Nephron (organoid): ENCODE data around the gene GLRX3.

ENCODE experiments used
- H3K27ac Mint-ChIP-seq, 3 experiments: 2 replicates each; pipeline ENCODE4 v1.8.0; 2020; ENCODE audit warnings: mixed read lengths in 3 of 3, mild to moderate bottlenecking in 2 of 3, moderate library complexity in 1 of 3
- H3K27me3 Mint-ChIP-seq: 2 replicates; pipeline ENCODE4 v1.8.0; 2021; ENCODE audit warnings: low read depth, mild to moderate bottlenecking, moderate library complexity, mixed read lengths
- H3K36me3 Mint-ChIP-seq: 2 replicates; pipeline ENCODE4 v1.8.0; 2020; ENCODE audit warnings: low read depth, mixed read lengths
- H3K4me1 Mint-ChIP-seq: 2 replicates; pipeline ENCODE4 v1.8.0; 2020; ENCODE audit warnings: mixed read lengths
- H3K4me3 Mint-ChIP-seq, 3 experiments: 2 replicates each; pipeline ENCODE4 v1.8.0; 2020; ENCODE audit warnings: mild to moderate bottlenecking in 3 of 3, mixed read lengths in 3 of 3, moderate library complexity in 2 of 3
- H3K9me3 Mint-ChIP-seq: 2 replicates; pipeline ENCODE4 v1.8.0; 2020; ENCODE audit warnings: mixed read lengths
- TF ChIP-seq, protein P1 (sequence below), 3 experiments: fragments of 200-600 bp; sonication (generic); IDR thresholded peaks; one replicate each; pipeline ENCODE4 v1.5.0; 2021; ENCODE audit warnings: antibody characterized with exemption in 3 of 3; ENCODE audit not compliant: unreplicated experiment in 3 of 3

Gene GLRX3

DNA sequence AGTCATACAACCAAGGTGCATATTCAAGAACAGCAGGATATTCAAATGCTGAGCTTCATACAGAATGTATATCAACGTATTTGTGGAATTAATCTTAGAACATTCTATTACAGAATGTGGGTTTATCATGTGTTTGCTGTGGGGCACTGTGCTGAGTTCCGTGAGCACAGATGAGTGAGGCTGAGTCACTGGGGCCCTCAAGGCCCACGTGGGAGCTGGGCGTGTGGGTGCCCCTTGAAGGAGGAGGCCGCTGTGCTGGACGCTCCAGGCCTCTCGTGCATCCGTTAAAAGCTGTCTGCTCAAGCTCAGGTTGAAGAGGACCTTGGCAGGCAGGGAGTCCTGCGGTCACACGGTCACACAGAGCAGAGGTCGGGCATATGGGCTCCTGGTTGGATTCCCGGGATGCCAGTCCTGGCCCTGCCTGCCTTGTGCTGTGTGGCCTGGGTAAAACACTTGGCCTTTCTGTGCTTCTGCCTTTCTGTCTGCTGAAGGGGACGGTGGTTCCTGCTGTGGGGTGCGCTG is 70.1 kb downstream of the GLRX3 start:
- no peak overlapping the region for H3K4me3 Mint-ChIP-seq
- TF ChIP-seq, protein P1, sequence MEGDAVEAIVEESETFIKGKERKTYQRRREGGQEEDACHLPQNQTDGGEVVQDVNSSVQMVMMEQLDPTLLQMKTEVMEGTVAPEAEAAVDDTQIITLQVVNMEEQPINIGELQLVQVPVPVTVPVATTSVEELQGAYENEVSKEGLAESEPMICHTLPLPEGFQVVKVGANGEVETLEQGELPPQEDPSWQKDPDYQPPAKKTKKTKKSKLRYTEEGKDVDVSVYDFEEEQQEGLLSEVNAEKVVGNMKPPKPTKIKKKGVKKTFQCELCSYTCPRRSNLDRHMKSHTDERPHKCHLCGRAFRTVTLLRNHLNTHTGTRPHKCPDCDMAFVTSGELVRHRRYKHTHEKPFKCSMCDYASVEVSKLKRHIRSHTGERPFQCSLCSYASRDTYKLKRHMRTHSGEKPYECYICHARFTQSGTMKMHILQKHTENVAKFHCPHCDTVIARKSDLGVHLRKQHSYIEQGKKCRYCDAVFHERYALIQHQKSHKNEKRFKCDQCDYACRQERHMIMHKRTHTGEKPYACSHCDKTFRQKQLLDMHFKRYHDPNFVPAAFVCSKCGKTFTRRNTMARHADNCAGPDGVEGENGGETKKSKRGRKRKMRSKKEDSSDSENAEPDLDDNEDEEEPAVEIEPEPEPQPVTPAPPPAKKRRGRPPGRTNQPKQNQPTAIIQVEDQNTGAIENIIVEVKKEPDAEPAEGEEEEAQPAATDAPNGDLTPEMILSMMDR (IDR thresholded peaks at IDR 0.05; ENCODE audit: unreplicated experiment in 3 of 3): no peak
- no peak overlapping the region for H3K27ac Mint-ChIP-seq
- H3K36me3 Mint-ChIP-seq: no peaks in the 10 kb centered on the region
- H3K9me3 Mint-ChIP-seq: no peaks in the 10 kb centered on the region
- H3K4me1 Mint-ChIP-seq: no peaks in the 10 kb centered on the region
- H3K27me3 Mint-ChIP-seq: peaks cover 14% of the 10 kb centered on the region

DNA sequence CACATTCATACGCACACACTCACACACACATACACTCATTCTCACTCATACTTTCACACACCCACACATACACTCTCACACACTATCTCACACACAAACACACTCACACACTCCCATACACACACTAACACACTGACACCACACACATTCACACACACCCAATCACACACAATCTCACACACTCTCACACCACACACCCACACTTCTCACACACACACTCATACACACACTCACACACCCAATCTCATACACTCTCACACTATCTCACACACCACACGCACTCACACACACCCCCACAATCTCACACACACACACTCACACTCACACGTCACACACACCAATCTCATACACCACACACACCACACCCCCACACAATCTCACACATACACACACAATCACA is 71.0 kb downstream of the GLRX3 start:
- Mint-ChIP-seq H3K9me3 (no peaks in the 10 kb centered on the region), H3K4me3 (no peak overlapping the region), H3K36me3 (no peaks in the 10 kb centered on the region), H3K27me3 (peaks cover 11% of the 10 kb centered on the region), H3K27ac (no peak overlapping the region), H3K4me1 (no peaks in the 10 kb centered on the region)
- TF ChIP-seq, protein P1 (IDR thresholded peaks at IDR 0.05; ENCODE audit: unreplicated experiment in 3 of 3): no peak

DNA sequence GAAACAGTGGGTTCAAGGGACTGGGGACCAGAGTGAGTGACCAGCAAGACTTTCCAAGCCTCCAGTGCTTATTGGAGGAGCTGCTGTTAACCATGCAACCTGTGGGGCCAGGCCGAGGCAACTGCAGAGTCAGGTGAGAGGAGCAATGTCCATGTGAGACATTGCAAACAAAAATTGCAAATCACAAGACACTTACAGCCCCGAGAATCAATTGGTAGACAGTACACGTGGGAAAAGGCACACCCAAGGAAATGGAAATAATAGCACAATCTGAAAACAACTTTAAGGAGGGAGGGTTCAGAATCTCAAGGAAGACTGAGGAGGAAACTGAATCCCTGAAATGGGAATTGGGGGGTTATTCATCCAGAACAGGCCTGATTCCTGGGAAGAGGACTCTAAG is 72.6 kb downstream of the GLRX3 start:
- no peak overlapping the region for H3K4me3 Mint-ChIP-seq
- H3K27me3 Mint-ChIP-seq: peaks cover 17% of the 10 kb centered on the region
- TF ChIP-seq, protein P1 (IDR thresholded peaks at IDR 0.05; ENCODE audit: unreplicated experiment in 3 of 3): no peak
- no peak overlapping the region for H3K27ac Mint-ChIP-seq
- H3K9me3 Mint-ChIP-seq: no peaks in the 10 kb centered on the region
- H3K36me3 Mint-ChIP-seq: no peaks in the 10 kb centered on the region
- H3K4me1 Mint-ChIP-seq: no peaks in the 10 kb centered on the region

DNA sequence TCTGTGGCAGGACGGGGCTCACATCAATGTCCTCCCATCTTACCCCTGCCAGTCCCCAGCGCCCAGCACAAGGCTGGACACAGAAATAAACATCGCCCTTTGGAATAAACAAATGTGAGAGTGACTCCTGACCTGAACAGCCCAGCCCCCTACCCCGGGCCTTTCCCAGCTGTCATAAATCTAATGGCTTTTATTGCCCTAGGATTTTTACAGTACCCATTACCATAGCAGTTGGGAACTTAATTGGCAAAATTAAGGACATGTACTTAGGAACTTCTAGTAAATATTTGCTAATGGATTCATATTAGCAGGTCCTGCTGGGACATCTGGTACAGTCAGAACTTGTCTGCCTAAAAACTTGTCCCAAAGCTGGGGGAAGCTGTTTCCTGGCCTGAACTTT is 76.6 kb downstream of the GLRX3 start:
- Mint-ChIP-seq H3K36me3 (no peaks in the 10 kb centered on the region), H3K27ac (no peak overlapping the region), H3K27me3 (peaks cover 14% of the 10 kb centered on the region), H3K4me1 (no peaks in the 10 kb centered on the region), H3K9me3 (no peaks in the 10 kb centered on the region), H3K4me3 (no peak overlapping the region)
- TF ChIP-seq, protein P1 (IDR thresholded peaks at IDR 0.05; ENCODE audit: unreplicated experiment in 3 of 3): no peak

DNA sequence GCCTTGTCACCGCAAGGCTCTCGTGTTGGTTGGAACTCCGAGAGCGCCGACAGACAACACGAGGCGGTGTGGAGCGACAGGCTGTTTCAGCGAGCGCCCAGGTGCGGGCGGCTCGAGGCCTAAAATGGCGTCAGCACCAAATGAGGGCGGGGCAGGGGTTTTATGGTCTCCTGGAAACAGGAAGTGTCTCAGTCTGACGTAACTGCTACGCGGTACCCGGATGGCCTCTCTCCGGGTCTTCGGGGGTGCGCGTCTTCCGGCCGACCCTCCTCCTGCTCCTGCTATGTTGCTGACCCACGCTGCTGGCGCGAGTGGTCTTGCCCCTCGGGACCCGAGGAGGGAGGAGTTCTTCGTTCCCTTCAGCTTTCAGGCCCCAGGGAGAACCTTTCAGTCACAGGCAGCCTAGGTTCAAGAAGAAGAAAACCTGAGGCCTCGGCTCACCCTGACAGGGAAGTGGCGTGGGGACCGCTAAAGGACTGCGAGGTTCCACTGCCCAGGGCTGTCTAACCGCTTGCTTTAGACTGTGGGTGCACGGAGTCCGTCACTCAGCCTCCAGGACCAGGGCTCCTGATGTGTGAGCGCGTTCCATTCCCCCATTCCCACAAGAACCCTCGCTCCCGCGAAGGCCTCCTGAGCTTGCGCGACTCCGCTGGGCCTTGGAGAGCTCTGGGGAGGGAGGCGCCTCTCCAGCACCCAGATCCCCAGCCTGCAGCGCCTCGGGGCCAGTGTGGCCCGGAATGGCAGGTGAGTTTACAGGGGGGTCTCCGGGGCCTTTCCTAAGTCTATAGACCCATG is 77.3 kb downstream of the GLRX3 start:
- Mint-ChIP-seq H3K9me3 (no peaks in the 10 kb centered on the region), H3K27ac (no peak overlapping the region), H3K4me1 (no peaks in the 10 kb centered on the region), H3K4me3 (no peak overlapping the region), H3K27me3 (peaks cover 14% of the 10 kb centered on the region), H3K36me3 (no peaks in the 10 kb centered on the region)
- TF ChIP-seq, protein P1 (IDR thresholded peaks at IDR 0.05; ENCODE audit: unreplicated experiment in 3 of 3): no peak

DNA sequence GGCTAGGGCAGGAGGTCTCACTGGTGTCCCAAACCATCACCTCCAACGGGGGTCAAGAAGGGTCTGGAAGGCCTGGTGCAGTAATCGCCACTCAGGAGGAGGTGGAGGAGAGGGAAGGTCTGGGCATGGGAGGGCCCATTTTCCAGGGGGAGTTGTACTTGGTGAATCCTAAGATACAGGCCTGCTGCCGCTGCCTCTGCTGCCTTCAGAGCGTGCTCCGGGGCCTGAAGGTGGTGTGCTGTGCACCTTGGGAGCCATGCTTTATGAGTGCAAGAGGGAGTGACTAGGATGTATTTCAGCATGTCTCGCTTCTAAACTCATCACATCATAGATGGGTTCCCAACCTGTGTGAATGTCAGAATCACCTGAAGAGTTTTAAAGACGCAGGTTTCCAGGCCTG is 78.2 kb downstream of the GLRX3 start:
- Mint-ChIP-seq H3K4me3 (no peak overlapping the region), H3K27ac (no peak overlapping the region), H3K36me3 (no peaks in the 10 kb centered on the region), H3K27me3 (peaks cover 9% of the 10 kb centered on the region), H3K9me3 (no peaks in the 10 kb centered on the region), H3K4me1 (no peaks in the 10 kb centered on the region)
- TF ChIP-seq, protein P1 (IDR thresholded peaks at IDR 0.05; ENCODE audit: unreplicated experiment in 3 of 3): no peak
